Suprapubic skin (tissue), 4 donors: Measurements from ENCODE around the gene SETBP1. TPM values are rescaled to one million over a fixed set of nuclear protein-coding genes. Genes with fewer than 3 reads are reported as not detected.

Experiments
- DNase-seq, 2 donors: peaks; one replicate each; pipeline ENCODE4 v3.0.0-alpha.2; 2019; ENCODE audit warnings: low spot score in 2 of 2
- H3K27ac ChIP-seq: fragments of 200-600 bp; sonication (generic); one replicate; pipeline ENCODE4 v1.5.1; 2019
- H3K27me3 ChIP-seq: fragments of 200-600 bp; sonication (generic); one replicate; pipeline ENCODE4 v1.5.1; 2019
- H3K36me3 ChIP-seq: fragments of 200-600 bp; sonication (generic); one replicate; pipeline ENCODE4 v1.5.1; 2019
- H3K4me1 ChIP-seq: fragments of 200-600 bp; sonication (generic); one replicate; pipeline ENCODE4 v1.5.1; 2019
- H3K4me3 ChIP-seq: fragments of 200-600 bp; sonication (generic); one replicate; pipeline ENCODE4 v1.5.1; 2019; ENCODE audit warnings: mild to moderate bottlenecking
- H3K9me3 ChIP-seq: fragments of 200-600 bp; sonication (generic); one replicate; pipeline ENCODE4 v1.5.1; 2019
- CTCF ChIP-seq, 2 donors: fragments of 200-600 bp in 1 of 2; fragments of 450-650 bp in 1 of 2; sonication (generic) in 1 of 2; IDR thresholded peaks; one replicate each; pipeline ENCODE4 v1.5.1; 2016 to 2019; ENCODE audit warnings: antibody characterized with exemption in 2 of 2, mild to moderate bottlenecking in 1 of 2, moderate library complexity in 1 of 2
- EP300 ChIP-seq: sonication (generic); formaldehyde crosslinking; IDR thresholded peaks from one replicate; pipeline ENCODE4 v1.6.1; 2017; ENCODE audit warnings: antibody characterized with exemption
- POLR2A ChIP-seq, 2 donors: fragments of 450-650 bp; IDR thresholded peaks; one replicate each; pipeline ENCODE4 v1.6.1; 2017; ENCODE audit warnings: antibody characterized with exemption in 2 of 2, mild to moderate bottlenecking in 2 of 2, moderate library complexity in 2 of 2
- POLR2AphosphoS5 ChIP-seq, 3 donors: sonication (generic); formaldehyde crosslinking; IDR thresholded peaks; one replicate each; pipeline ENCODE4 v1.6.1; 2017; ENCODE audit warnings: antibody characterized with exemption in 3 of 3
- WGBS: methylation state at CpG from one replicate; pipeline ENCODE4 v1.1.5; 2018; 5-methylcytosine and 5-hydroxymethylcytosine counted together
- total RNA-seq, 4 donors: library from RNA; depleted of rRNA; stranded (reverse); fragments of >200 nt; gene quantifications; one replicate each; pipeline ENCODE4 v1.1.0, GENCODE V29; 2016

SETBP1 gene
- total RNA-seq, 4 donors from 2014 or later, result 13.1 to 25.6 (median 17.2) TPM

DNA sequence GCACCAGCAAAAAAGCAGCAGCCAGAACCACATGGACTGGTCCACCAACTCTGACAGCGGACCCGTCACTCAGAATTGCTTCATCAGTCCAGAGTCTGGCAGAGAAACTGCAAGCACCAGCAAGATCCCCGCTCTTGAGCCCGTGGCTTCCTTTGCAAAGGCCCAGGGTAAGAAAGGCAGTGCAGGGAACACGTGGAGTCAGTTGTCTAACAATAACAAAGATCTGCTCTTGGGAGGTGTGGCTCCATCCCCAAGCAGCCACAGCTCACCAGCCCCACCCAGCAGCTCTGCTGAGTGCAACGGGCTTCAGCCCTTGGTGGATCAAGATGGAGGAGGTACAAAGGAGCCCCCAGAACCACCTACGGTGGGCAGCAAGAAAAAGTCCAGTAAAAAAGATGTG is 269.3 kb downstream of the SETBP1 start:
- Histone ChIP-seq H3K9me3 (no peaks in the 10 kb centered on the region), H3K36me3 (peaks cover 17% of the 10 kb centered on the region), H3K27ac (no peak overlapping the region), H3K27me3 (no peaks in the 10 kb centered on the region), H3K4me3 (no peak overlapping the region), H3K4me1 (no peaks in the 10 kb centered on the region)
- TF ChIP-seq EP300, result no peak
- TF ChIP-seq CTCF (IDR thresholded peaks at IDR 0.05), result no peak
- no peak for TF ChIP-seq POLR2A (IDR thresholded peaks at IDR 0.05)
- no peak for TF ChIP-seq POLR2AphosphoS5 (IDR thresholded peaks at IDR 0.05)
- no peak for DNase-seq
- 86% methylated on average over 7 of the region's 7 CpGs for WGBS

GRCh38 chr18:44950685-44951195 is 270.1 kb downstream of the SETBP1 start:
- Histone ChIP-seq H3K36me3 (peaks cover 17% of the 10 kb centered on the region), H3K27ac (no peak overlapping the region)

DNA sequence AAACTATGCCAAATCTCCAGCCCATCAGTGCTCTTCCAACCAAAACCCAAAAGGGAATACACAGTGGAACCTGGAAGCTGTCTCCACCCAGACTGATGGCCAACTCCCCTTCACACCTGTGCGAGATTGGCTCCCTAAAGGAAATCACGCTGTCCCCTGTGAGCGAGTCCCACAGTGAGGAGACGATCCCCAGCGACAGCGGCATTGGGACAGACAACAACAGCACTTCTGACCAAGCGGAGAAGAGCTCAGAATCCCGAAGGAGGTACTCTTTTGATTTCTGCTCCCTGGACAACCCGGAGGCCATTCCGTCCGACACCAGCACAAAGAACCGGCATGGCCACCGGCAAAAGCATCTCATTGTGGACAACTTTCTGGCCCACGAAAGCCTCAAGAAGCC is 271.1 kb downstream of the SETBP1 start:
- WGBS, result 96% methylated on average over 14 of the region's 14 CpGs
- Histone ChIP-seq H3K27me3 (no peaks in the 10 kb centered on the region), H3K36me3 (peaks cover 17% of the 10 kb centered on the region), H3K9me3 (no peaks in the 10 kb centered on the region), H3K27ac (no peak overlapping the region), H3K4me3 (no peak overlapping the region), H3K4me1 (no peaks in the 10 kb centered on the region)
- DNase-seq, result no peak
- TF ChIP-seq POLR2AphosphoS5 (IDR thresholded peaks at IDR 0.05) (no peak), CTCF (IDR thresholded peaks at IDR 0.05) (no peak), EP300 (no peak), POLR2A (IDR thresholded peaks at IDR 0.05) (no peak)

More at GRCh38 chr18:44950685-44951195, 270.1 kb downstream of the SETBP1 start:
- no peak overlapping the region for H3K4me3 ChIP-seq
- DNase-seq, result no peak
- no peaks in the 10 kb centered on the region for H3K27me3 ChIP-seq
- no peaks in the 10 kb centered on the region for H3K9me3 ChIP-seq
- TF ChIP-seq EP300 (no peak), POLR2A (IDR thresholded peaks at IDR 0.05) (no peak), POLR2AphosphoS5 (IDR thresholded peaks at IDR 0.05) (no peak)
- no peaks in the 10 kb centered on the region for H3K4me1 ChIP-seq
- WGBS, result 95% methylated on average over 13 of the region's 13 CpGs

DNA sequence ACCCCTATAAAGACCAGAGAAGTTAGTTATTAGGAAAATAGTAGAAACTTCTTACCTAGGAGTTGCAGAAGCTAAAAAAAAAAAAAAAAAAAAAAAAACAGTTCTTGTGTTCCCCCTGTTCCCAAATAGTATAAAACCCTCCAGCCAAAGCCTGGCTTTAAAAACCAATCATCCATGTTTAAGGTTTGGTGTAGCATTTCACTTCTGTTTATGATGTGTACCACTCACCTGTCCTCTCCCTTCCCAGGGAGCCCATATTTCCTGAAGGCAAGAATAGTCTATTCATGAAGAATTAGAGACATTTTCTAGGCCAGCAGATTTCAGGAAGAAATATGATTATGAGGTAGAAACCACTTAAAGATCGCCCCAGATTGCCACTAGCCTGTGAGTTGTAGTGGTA is 273.6 kb downstream of the SETBP1 start:
- Histone ChIP-seq H3K36me3 (peaks cover 17% of the 10 kb centered on the region), H3K27me3 (no peaks in the 10 kb centered on the region), H3K4me3 (no peak overlapping the region), H3K27ac (no peak overlapping the region), H3K4me1 (no peaks in the 10 kb centered on the region), H3K9me3 (no peaks in the 10 kb centered on the region)
- no peak for TF ChIP-seq CTCF (IDR thresholded peaks at IDR 0.05)
- TF ChIP-seq POLR2A (IDR thresholded peaks at IDR 0.05), result no peak
- no peak for TF ChIP-seq POLR2AphosphoS5 (IDR thresholded peaks at IDR 0.05)
- no peak for TF ChIP-seq EP300
- WGBS, result 0% methylated on average over 1 of the region's 1 CpG
- no peak for DNase-seq

GRCh38 chr18:44955825-44956224 is 275.1 kb downstream of the SETBP1 start:
- Histone ChIP-seq H3K27ac (no peak overlapping the region), H3K27me3 (no peaks in the 10 kb centered on the region), H3K9me3 (no peaks in the 10 kb centered on the region), H3K4me3 (no peak overlapping the region), H3K4me1 (no peaks in the 10 kb centered on the region), H3K36me3 (peaks cover 6% of the 10 kb centered on the region)
- TF ChIP-seq EP300 (no peak), POLR2A (IDR thresholded peaks at IDR 0.05) (no peak), POLR2AphosphoS5 (IDR thresholded peaks at IDR 0.05) (no peak), CTCF (IDR thresholded peaks at IDR 0.05) (no peak)
- no peak for DNase-seq
- 64% methylated on average over 1 of the region's 1 CpG for WGBS

GRCh38 chr18:44957025-44957424 is 276.3 kb downstream of the SETBP1 start:
- Histone ChIP-seq H3K36me3 (no peaks in the 10 kb centered on the region), H3K27me3 (no peaks in the 10 kb centered on the region), H3K9me3 (no peaks in the 10 kb centered on the region), H3K4me3 (no peak overlapping the region), H3K4me1 (no peaks in the 10 kb centered on the region), H3K27ac (no peak overlapping the region)
- no peak for DNase-seq
- WGBS, result 87% methylated on average over 1 of the region's 1 CpG
- no peak for TF ChIP-seq POLR2A (IDR thresholded peaks at IDR 0.05)
- no peak for TF ChIP-seq POLR2AphosphoS5 (IDR thresholded peaks at IDR 0.05)
- TF ChIP-seq CTCF (IDR thresholded peaks at IDR 0.05), result no peak
- TF ChIP-seq EP300, result no peak
